ENCODE data around the gene NKX2-2.

- TF ChIP-seq POLR2A (IDR thresholded peaks at IDR 0.05) (no peak), CTCF (IDR thresholded peaks at IDR 0.05) (no peak)
Measured at GRCh38 chr20:21501184-21501583, 12.7 kb downstream of the NKX2-2 start.
